ENCODE measurements around the gene TRPV4.

TRPV4 gene

DNA sequence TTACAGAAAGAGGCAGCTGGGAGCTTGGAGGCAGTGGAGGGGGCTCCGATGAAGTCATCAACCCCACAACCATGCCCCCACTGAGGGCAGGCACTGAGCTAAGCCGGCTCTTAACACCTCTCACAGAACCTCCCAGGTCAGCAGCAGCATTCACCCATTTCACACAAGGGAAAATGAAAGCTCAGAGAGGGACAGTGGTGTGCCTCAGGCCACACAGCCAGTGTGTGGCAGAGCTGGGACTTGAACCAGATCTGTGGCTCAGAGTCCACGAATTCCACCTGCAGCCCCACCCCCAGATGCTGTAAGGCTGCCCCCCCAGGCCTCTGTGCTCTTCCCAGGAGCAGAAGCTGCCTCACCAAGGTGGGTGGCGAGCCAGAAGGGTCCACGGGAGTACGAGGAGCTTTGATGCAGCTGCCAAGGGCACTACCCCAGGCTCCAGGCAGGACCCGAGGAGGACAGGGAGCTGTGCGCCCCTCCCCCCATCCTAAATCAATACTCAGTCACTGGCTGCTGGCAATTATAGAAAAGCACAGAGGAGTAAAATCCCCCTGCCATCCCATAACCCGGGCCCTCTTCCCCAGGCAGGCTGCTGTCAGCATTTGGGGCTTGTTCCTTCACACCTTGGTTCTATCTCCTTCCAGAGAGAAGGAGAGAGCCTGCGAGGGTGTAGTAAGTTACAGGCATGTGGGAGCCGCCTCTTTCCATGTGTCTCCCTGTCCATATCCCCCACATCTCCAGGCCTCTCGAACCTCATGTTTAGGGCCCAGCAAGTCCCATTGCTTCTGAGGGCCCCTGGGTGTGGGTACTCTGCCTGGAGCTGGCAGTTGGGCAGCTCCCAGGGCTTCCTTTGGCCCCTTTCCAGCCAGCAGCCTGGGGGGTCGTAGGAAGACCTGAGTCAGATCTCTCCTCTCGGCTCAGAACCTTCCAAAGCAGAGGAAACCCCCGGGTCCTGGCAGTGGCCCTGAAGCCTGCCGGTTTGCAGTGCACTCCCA lies 72.0 kb downstream of the TRPV4 start:
- no peak for FAIRE-seq

DNA sequence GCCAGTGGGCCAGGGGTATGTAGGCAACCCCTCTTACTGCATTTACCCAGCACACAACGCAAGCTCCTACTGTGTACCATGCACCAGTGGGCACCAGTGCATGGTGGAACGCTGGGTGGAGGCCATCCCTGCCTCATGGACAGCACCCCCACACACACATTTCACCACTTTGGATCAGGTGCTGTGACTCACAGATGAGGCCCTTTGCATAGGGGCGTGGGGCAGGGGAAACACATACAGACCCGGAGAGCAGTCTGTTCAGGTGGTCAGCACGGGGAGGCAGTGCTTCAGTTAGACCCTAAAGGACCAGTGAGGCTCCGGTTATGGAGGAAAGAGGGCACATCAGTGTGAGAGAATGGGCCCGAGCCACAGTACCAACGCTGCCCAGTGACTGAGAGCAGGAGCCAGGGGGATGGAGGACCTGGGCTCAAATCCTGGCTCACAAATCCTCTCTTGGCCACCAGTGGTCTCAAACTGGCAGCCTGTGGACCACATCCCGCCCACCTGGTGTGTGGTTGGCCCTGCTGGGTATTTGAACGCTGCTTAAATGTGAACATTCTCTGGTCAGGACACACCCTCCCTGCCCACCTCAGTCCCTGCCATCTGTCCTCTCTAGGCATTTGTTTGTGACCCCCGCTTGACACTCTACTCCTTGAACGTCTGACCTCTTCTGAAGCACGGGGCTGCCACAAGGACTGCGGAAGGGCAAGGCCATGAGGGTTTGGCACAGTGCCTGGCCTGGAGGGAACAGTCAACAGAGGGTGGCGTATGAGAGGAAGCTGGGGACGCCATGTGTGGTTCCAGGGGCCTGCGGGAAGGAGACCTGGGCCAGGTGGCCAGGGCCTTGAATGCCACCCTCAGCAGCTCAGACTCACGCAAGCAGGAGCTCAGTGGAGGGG lies 72.9 kb downstream of the TRPV4 start:
- FAIRE-seq = no peak

- no peak for FAIRE-seq
These were observed 73.6 kb downstream of the TRPV4 start for GRCh38 chr12:109759595-109759994.

- no peak for FAIRE-seq
These were observed 74.5 kb downstream of the TRPV4 start for GRCh38 chr12:109758426-109759420.

- no peak for FAIRE-seq
These were observed 75.4 kb downstream of the TRPV4 start for GRCh38 chr12:109757671-109758265.

GRCh38 chr12:109756457-109756856 lies 76.7 kb downstream of the TRPV4 start:
- FAIRE-seq = no peak

DNA sequence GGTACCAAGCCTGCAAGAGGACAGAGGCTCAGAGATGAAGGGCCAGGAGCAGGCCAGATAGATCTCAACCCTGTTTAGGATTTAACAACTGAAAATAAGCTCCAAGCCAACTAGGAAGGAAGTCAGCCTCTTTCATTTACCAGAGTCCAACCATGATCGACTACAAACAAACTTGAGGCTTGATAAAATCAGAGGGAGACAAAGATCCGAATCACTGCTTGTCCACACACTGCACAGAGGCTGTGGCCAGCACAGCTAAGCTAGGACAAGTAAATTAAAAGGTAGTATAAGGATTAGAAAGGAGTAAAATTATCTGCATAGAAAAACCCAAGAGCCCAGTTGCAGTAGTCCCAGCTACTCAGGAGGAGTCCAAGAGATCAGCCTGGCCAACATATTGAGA lies 79.2 kb downstream of the TRPV4 start:
- FAIRE-seq = no peak

- FAIRE-seq = no peak
These were observed 80.2 kb downstream of the TRPV4 start for GRCh38 chr12:109753054-109753401.

DNA sequence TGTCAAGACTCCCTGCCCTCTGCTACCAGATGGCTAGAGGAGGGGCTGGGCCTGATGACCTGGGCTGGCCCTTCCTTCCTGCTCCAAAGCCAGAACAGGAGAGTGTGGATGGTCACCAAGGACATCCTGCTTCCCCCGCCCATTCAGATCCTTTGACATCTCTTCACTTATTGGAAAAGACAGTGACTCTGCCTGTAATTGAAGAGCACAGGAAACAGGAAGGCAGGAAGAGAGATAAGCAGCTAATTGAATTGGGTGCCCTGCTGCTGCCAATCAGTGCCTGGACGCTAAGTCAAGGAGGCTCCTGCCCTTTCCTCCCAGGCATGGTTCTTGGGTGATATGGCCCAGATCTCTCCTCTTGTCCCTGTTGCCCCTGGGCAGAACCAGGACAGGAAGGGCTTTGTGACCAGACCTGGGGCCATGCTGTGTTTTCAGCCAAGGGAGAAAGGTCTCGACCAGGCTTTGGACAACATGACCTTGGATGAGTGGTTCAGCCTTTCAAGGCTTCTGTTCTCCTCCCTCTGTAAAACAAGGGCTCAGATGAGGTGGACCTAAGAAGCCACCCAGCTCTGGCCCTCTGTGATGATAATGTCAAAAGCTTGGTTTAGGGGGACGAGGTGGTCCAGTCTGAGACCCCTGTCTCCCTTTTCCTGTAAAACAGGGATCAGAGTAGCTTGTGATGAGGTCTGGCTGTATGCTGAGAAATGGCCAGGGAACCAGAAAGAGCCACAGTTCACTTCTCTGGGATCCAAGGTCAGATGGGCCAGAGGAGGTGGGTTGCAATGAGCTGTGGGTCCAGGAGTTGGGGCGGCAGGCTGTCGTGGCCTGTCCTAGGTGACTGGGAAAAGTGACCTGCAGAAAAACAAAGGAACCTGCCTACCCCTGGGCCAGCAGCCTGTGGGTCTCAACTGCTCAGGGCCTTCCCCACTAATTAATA lies 80.8 kb downstream of the TRPV4 start:
- FAIRE-seq = no peak

GRCh38 chr12:109744986-109745942 lies 87.9 kb downstream of the TRPV4 start:
- FAIRE-seq = no peak

- no peak for FAIRE-seq
These were observed 89.2 kb downstream of the TRPV4 start for GRCh38 chr12:109744026-109744425.

GRCh38 chr12:109743076-109743910 lies 89.9 kb downstream of the TRPV4 start:
- FAIRE-seq = no peak

GRCh38 chr12:109741970-109742703 lies 91.1 kb downstream of the TRPV4 start:
- no peak for FAIRE-seq

GRCh38 chr12:109741286-109741969 lies 91.8 kb downstream of the TRPV4 start:
- FAIRE-seq = no peak

GRCh38 chr12:109740694-109741245 lies 92.4 kb downstream of the TRPV4 start:
- no peak for FAIRE-seq

- no peak for FAIRE-seq
These were observed 93.2 kb downstream of the TRPV4 start for GRCh38 chr12:109739747-109740693.
